MCF 10A (cell line): ENCODE data around the gene CEND1. TPM values are rescaled to one million over a fixed set of nuclear protein-coding genes. Genes with fewer than 3 reads are reported as not detected.

Source experiments
- BruUV-seq: library from RNA; stranded (reverse); fragments of 400-500 nt; replicated peaks from 2 replicates; lab custom pipeline; 2021; lab: Mats Ljungman, UMichigan
- CTCF ChIA-PET: fragments of 300-600 bp; sonication (Branson Sonifier 250); formaldehyde crosslinking; extraction: SDS; loops from one replicate; lab custom pipeline; 2021; ENCODE audit warnings: antibody characterized with exemption, inconsistent platforms; lab: Yijun Ruan, JAX
- POLR2A ChIA-PET: fragments of 300-600, 350-650 bp; sonication (Branson Sonifier 250); formaldehyde crosslinking; extraction: SDS; loops from one replicate; lab custom pipeline; 2020; ENCODE audit warnings: antibody characterized with exemption, inconsistent platforms; lab: Yijun Ruan, JAX
- DNase-seq: peaks from one replicate; pipeline ENCODE4 v3.0.0-alpha.2; 2018; ENCODE audit not compliant: unreplicated experiment
- H3K27ac Mint-ChIP-seq: one replicate; pipeline ENCODE4 v1.8.0; 2022; ENCODE audit warnings: mild to moderate bottlenecking, low read depth, mixed read lengths; ENCODE audit not compliant: unreplicated experiment
- H3K27me3 Mint-ChIP-seq: one replicate; pipeline ENCODE4 v1.8.0; 2022; ENCODE audit warnings: mixed read lengths; ENCODE audit not compliant: insufficient read depth, unreplicated experiment
- H3K36me3 Mint-ChIP-seq: one replicate; pipeline ENCODE4 v1.8.0; 2022; ENCODE audit warnings: mild to moderate bottlenecking, moderate library complexity, mixed read lengths; ENCODE audit not compliant: insufficient read depth, unreplicated experiment
- H3K4me1 Mint-ChIP-seq: one replicate; pipeline ENCODE4 v1.8.0; 2022; ENCODE audit warnings: mixed read lengths; ENCODE audit not compliant: insufficient read depth, unreplicated experiment
- H3K4me3 Mint-ChIP-seq: one replicate; pipeline ENCODE4 v1.8.0; 2022; ENCODE audit warnings: mild to moderate bottlenecking, moderate library complexity, mixed read lengths; ENCODE audit not compliant: unreplicated experiment
- H3K9me3 Mint-ChIP-seq: one replicate; pipeline ENCODE4 v1.8.0; 2022; ENCODE audit warnings: mixed read lengths; ENCODE audit not compliant: unreplicated experiment
- intact Hi-C: fragments of 100-400 bp; cut with micrococcal nuclease; formaldehyde crosslinking; loops from 2 replicates; pipeline ENCODE4 v1.14.1; 2022
- total RNA-seq: library from RNA; stranded (reverse); gene quantifications from 2 replicates; pipeline ENCODE4 v1.2.3, GENCODE V29; 2022
- TF ChIP-seq, protein P1 (sequence below): fragments of 200-600 bp; IDR thresholded peaks from one replicate; pipeline ENCODE4 v1.8.0; 2022; ENCODE audit warnings: antibody characterized with exemption, mild to moderate bottlenecking; ENCODE audit not compliant: unreplicated experiment

CEND1 gene
- total RNA-seq, 1 experiment from 2014 or later = not detected

DNA sequence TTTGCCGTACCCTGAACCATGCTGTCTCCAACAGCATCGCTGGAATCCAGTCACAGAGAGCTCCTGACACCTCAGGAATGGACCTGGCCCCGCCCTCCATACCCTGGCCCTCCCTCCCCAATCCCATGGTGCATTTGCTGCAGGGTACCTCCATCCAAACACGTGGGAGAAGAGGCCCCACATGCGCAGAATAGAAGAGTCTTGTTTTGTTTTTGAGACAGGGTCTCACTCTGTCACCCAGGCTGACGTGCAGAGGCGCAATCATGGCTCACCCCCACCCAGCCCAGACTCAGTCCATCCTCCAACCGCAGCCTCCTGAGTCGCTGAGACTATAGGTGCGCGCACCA is 26.5 kb upstream of the CEND1 start:
- TF ChIP-seq, protein P1, sequence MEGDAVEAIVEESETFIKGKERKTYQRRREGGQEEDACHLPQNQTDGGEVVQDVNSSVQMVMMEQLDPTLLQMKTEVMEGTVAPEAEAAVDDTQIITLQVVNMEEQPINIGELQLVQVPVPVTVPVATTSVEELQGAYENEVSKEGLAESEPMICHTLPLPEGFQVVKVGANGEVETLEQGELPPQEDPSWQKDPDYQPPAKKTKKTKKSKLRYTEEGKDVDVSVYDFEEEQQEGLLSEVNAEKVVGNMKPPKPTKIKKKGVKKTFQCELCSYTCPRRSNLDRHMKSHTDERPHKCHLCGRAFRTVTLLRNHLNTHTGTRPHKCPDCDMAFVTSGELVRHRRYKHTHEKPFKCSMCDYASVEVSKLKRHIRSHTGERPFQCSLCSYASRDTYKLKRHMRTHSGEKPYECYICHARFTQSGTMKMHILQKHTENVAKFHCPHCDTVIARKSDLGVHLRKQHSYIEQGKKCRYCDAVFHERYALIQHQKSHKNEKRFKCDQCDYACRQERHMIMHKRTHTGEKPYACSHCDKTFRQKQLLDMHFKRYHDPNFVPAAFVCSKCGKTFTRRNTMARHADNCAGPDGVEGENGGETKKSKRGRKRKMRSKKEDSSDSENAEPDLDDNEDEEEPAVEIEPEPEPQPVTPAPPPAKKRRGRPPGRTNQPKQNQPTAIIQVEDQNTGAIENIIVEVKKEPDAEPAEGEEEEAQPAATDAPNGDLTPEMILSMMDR = no peak
- ChIA-PET CTCF (no interaction called here), POLR2A (interaction anchor here (0.7 to 9.6 kb wide), 5 partner anchors 11 to 222 kb away, joined by 3 to 274 read pairs (median 141); partner anchors contain the start of genes CD151, PIDD1, POLR2L and RPLP2)
- H3K36me3 Mint-ChIP-seq = peaks cover 33% of the 10 kb centered on the region
- no TSS peak for BruUV-seq
- H3K27ac Mint-ChIP-seq = no peak overlapping the region
- H3K4me1 Mint-ChIP-seq = peaks cover 12% of the 10 kb centered on the region
- no peak overlapping the region for H3K4me3 Mint-ChIP-seq
- no peaks in the 10 kb centered on the region for H3K27me3 Mint-ChIP-seq
- H3K9me3 Mint-ChIP-seq = no peaks in the 10 kb centered on the region
- intact Hi-C loops = no loop called here
- DNase-seq = no peak

DNA sequence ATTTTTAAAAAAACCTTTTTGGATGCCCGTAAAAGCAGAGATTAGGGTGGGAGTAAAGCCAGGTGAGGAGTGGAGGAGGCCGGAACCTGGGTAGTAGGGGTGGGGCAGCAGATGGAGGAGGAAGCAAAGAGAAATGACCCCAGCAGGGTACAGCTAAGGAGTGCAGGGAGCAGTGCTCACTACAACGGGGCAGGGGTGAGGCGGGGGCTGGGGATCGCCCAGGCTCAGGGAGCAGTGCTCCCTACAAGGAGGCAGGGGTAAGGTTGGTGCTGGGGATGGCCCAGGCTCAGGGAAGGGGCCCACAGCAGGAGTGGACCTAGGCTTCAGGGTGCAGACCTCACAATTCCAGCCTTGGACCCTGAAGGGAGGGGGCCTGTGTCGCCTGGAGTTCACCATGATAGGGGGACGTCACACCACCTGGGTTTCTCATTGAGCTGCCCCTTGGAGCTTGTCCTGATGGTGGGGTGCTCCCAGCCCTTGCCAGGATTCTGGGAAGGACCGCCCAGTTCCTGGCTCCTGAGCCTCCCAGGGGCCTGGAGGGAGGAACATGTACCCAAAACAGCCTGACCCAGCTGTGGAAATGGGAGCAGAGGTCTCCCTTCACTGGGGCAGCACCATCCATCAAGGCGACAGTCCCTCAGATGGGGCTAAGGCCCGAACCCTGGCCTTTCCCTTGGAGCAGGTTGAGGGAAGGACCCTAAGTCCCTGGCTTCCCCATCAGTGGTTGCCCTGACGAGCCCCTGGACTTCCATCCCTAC is 26.0 kb upstream of the CEND1 start:
- Mint-ChIP-seq H3K4me3 (no peak overlapping the region), H3K4me1 (peaks cover 12% of the 10 kb centered on the region), H3K27me3 (no peaks in the 10 kb centered on the region), H3K27ac (no peak overlapping the region), H3K36me3 (peaks cover 33% of the 10 kb centered on the region), H3K9me3 (no peaks in the 10 kb centered on the region)
- DNase-seq = no peak
- TF ChIP-seq, protein P1 = no peak
- CTCF ChIA-PET = interaction anchor here (0.7 kb wide), 1 partner anchor 230 kb away, joined by 4 read pairs; no protein-coding TSS in a partner anchor
- BruUV-seq = no TSS peak
- intact Hi-C loops = no loop called here
- POLR2A ChIA-PET = interaction anchor here (0.7 to 9.6 kb wide), 5 partner anchors 10 to 221 kb away, joined by 3 to 274 read pairs (median 141); partner anchors contain the start of genes CD151, PIDD1, POLR2L and RPLP2

DNA sequence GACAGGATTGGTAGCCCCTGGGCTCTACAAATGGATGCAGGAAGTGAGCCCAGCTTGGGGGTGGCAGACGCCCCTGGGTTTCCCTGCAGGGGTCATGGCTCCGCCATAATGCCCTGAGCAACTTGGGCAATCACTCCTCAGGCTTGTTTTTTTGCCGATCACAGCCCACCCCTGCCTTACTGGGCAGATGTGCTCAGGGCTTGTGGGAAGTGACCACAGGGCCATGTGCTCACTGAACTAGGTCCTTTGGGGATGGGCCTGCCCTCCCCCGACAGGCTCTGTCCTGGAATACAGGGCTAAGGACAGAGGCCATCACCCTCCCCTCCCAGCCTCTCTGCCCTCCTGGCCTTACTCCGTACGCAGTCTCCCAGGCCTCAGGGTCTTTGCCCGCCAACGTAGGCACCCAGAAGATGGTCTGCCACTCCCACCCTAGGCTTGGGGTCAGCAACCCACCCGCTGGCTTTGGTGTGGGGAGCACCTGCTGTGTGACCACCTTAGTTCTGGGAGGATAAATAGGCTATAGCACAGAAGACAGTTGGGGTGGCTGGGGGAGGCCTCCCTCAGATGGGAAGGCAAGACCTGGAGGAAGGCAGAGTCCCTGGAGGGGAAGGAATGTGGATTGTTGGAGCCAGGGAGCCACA is 23.7 kb upstream of the CEND1 start:
- Mint-ChIP-seq H3K27me3 (no peaks in the 10 kb centered on the region), H3K36me3 (peaks cover 40% of the 10 kb centered on the region), H3K4me1 (peaks cover 9% of the 10 kb centered on the region), H3K9me3 (no peaks in the 10 kb centered on the region), H3K27ac (no peak overlapping the region), H3K4me3 (no peak overlapping the region)
- no TSS peak for BruUV-seq
- TF ChIP-seq, protein P1 = no peak
- CTCF ChIA-PET = interaction anchor here (1.2 kb wide), 1 partner anchor 33 kb away, joined by 3 read pairs; no protein-coding TSS in a partner anchor
- POLR2A ChIA-PET = interaction anchor here (0.8 to 9.6 kb wide), 3 partner anchors 9 to 21 kb away, joined by 3 to 274 read pairs (median 4); partner anchors contain the start of gene CD151
- no peak for DNase-seq
- intact Hi-C loops = no loop called here

DNA sequence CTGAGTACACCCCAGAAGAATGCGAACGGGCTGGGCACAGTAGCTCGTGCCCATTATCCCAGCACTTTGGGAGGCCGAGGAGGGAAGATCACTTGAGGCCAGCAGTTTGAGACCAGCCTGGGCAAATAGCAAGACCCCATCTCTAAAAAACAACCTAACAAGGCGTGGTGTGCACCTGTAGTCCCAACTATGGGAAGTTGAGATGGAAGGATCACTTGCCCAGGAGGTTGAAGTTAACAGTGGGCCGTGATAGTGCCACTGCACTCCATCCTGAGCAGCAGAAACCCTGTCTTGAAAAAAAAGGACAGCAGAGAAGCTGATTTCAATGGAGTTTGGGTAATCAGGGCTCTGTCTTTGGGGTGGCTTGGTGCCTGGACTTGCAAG is 23.2 kb upstream of the CEND1 start:
- H3K9me3 Mint-ChIP-seq = no peaks in the 10 kb centered on the region
- BruUV-seq = no TSS peak
- H3K36me3 Mint-ChIP-seq = peaks cover 40% of the 10 kb centered on the region
- peaks cover 7% of the 10 kb centered on the region for H3K4me1 Mint-ChIP-seq
- ChIA-PET POLR2A (interaction anchor here (0.8 to 1.1 kb wide), 2 partner anchors 9 to 21 kb away, joined by 3 to 4 read pairs; no protein-coding TSS in a partner anchor), CTCF (interaction anchor here (1.2 kb wide), 1 partner anchor 34 kb away, joined by 3 read pairs; no protein-coding TSS in a partner anchor)
- intact Hi-C loops = no loop called here
- TF ChIP-seq, protein P1 = no peak
- H3K4me3 Mint-ChIP-seq = no peak overlapping the region
- DNase-seq = no peak
- no peak overlapping the region for H3K27ac Mint-ChIP-seq
- no peaks in the 10 kb centered on the region for H3K27me3 Mint-ChIP-seq
